Occipital lobe (tissue), 2 donors: ENCODE results near the gene SMOC2. TPM values are rescaled to one million over a fixed set of nuclear protein-coding genes. Genes with fewer than 3 reads are reported as not detected.
A peak's percentile ranks its signal among the peaks of the same experiment; 100 is the strongest.
"Not testable (repeated sequence)": the region's sequence is repeated elsewhere in the genome, so short reads cannot be mapped to it uniquely, and the experiment has no call there.

Experiments used
- DNase-seq: peaks from one replicate; lab custom pipeline; 2025; lab: John Stamatoyannopoulos, UW
- total RNA-seq: library from RNA; depleted of rRNA; stranded (reverse); fragments of >200 nt; gene quantifications from one replicate; pipeline ENCODE4 v1.2.3, GENCODE V29; 2014

The SMOC2 gene
- total RNA-seq, 1 donor from 2014 or later, result 1.2 TPM

DNA sequence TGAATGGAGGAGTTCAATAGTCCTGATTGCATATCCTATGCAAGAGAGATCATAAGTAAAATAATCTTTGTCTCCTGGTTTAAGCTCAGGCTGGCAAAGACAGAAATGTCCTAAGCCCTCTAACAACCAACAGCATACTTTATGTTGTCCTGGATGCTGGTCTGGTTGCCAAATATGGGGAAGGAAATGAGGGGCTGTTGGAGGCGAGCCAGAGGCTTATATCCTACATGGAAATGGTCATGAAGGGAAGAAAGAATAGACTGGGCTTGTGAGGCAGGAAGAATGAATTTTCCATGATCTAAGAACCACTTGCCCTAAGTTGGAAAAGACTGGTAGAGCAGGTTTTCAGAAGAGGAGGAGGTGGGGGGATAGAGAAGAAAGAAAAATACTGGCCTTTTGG, 237.1 kb downstream of the SMOC2 start:
- DNase-seq, result no peak

DNA sequence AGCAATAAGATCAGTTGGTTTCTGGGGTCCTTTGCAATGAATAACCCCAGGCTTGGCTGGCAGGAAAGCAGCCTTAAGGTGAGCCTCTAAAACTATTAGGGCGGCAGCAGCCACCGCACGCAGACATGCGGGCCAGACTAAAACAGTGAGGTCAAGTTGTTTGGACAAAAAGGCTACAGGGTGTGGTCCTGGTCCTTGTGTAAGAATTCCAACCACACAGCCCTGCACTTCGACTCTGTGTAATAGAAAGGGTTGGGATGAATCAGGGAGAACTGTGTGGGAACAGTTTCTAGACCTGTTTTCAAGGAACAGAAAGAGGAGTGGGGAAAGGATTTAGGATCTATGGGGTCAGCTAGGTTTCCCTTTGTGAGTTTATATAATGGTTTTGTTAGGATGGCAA, 237.6 kb downstream of the SMOC2 start:
- no peak for DNase-seq

DNA sequence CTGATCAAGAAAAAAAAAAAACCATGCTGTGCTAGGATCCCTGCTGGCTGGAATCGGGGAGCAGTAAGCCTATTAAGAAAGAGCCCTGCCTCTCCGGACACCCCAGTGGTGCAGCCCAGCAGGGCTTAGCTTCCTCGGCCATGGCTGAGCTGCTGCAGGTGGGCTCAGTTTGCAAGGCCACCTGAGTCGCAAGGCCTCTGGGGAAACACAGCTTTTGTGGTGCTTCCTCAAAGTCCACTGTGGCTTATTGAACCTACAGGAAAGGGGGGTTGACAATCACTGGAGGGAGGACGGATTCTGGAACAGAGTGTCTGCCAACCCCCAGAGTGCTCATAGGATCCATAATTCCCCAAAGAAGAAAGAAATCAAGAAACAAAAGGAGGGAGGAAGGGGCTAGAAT, 240.8 kb downstream of the SMOC2 start:
- no peak for DNase-seq

DNA sequence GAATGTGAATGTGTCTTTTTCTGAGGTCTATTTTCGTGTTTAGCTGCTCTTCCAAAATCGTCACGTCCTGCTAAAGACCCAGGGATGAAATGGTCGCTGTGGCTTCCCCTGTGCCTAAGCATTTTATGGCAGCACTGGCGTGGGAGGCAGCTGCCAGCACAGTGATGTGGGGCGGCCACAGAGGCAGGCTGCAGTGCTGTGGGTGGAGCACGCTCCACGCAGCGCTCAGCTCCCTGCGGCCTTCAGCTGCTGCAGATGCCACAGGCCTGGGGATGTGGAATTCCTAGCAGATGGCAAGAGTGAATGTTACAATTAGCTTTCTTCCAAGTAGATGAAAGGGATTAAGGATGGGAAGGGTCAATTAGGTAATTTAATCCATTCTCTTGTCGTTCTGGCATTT, 242.6 kb downstream of the SMOC2 start:
- DNase-seq, result peak; percentile 22

DNA sequence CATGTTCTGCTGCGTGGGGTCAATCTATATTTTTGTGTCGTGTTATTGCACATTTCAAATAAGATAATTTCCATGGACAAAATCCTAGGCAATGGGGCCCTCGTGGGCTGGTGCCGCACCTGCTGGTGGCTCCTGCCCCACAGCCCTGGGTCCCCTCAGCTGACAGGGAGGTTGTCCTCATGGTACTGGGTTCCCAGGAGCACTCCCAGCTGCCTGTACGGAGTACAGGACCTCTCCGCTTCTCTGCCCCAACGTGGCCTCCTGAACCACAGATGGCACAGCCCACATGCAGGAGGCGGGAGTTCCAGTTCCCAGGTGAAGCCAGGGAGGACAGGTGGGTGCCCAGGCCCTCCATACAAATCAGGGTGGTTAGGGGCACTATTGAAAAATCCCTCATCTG, 243.5 kb downstream of the SMOC2 start:
- no peak for DNase-seq

DNA sequence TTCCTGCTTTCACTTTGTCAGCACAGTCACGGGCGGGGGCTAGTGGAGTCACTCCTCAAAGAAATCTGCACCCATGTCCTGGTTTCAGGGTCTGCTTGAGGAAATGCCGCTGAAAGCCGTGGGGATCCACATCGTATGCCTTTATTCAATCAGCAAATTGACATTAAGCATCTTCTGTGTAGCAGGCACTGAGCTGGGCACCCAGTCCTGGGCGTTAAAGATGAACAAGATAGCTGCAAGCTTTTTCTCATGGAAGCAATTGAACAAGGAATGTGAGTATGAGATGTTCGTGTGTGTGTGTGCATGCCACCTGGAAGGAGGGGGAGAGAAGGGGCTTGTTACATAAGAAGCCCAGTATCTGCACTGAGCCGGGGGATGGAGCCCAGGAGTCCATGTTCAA, 243.9 kb downstream of the SMOC2 start:
- DNase-seq, result no peak

DNA sequence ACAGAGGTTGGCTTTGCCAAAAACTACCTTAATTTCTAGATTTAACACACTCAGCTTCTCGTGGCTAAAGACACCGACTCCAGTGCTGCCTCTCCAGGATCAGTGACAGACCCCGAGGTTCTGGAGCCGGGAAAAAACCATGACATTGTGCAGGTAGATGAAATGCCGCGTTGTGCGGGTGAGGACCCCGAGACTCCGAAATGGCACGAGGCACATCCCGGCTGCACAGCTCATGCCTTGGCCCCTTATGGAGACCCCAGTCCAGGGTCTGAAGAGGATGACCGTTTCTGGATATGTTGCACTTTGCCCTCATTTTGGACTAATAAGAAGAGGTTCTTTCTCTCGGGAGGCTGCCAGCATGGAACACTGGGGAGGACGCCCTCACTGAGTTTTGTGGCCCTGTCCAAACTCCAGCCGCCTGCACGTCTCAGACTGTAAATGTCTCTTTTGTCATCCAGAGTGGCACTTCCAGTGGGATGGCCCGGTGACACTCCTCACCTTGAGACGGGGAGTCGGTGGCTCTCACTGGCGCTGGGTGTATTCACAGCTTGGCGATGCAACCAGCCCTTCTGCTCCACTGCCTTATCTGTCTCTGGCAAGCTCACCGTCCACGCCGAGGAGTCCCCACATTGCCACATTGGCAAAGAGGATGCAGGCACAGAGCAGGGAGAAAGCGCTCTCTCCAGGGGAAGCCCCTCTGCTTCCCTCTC, 245.2 kb downstream of the SMOC2 start:
- DNase-seq, result no peak

DNA sequence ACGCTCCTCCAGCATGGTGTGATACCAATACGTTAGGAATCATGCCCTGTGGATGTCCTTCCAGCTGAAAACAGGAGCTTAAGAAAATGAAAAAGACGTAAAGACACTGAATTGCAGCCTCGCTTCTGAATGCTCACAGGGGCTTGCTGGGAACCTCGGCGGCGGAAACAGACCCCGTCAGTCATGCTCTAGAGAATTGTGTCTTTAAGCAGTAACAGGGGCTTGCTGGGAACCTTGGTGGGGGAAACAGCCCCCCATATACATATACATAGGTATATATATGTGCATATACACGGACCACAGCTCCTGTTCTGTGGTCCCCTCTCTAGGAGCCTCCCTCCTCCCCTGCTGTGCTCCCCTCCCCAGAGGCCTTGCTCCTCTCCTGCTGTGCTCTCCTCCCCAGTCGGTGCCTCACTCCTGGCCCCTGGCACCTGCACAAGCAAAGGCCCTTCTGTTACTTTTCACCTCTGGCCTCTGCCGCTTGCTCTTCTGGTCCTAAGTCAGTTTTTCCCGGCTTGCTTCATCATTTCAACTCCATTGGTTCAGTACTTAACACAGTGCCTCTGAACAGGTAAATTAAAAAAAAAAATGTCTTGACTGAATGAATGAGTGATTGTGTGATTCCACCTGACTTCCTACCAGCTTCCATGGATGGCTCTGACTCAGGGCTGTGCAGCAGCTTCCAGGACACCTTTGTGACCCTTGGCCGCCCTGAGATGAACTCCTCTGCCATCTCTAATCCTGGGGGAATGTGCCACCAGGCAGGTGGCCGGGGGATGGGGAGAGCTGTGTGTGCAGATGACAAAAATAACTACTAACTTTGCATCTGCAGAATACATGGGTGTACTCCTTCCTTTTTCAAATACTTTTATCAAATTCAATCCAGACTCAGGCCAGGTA, 246.1 kb downstream of the SMOC2 start:
- DNase-seq, result no peak

DNA sequence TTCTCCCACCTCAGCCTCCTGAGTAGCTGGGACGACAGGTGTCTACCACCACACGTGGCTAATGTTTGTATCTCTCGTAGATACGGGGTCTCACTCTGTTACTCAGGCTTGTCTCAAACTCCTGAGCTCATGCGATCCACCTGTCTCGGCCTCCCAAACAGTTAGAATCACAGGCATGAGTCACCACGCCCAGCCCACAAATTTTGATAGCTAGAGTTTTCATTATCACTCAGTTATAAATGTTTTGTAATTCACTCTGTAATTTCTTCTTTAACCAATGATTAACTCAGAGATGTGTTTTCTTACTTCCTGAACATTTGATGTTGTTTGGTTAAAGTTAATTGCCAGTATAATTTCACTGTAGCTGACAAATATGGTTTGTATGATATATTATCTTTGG, 249.3 kb downstream of the SMOC2 start:
- no peak for DNase-seq

DNA sequence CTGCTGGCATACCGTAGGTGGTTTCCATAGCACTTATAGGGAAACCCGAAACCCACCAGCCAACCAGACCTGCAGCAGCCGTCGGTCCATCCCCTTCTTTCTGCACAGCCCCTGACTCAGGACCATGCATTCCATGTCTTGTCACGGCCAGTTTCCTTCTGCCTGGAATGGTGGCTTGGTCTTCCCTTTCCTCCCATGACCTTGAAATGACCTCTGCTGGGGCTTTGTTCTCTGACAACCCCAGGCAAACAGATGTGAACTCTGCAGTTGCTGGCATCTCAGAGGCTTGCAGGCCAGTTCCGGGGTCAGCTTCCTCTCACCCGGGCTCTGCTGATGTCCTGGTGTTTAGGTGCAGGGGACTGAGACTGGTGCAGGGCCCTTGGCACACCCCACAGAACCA, 250.8 kb downstream of the SMOC2 start:
- no peak for DNase-seq

DNA sequence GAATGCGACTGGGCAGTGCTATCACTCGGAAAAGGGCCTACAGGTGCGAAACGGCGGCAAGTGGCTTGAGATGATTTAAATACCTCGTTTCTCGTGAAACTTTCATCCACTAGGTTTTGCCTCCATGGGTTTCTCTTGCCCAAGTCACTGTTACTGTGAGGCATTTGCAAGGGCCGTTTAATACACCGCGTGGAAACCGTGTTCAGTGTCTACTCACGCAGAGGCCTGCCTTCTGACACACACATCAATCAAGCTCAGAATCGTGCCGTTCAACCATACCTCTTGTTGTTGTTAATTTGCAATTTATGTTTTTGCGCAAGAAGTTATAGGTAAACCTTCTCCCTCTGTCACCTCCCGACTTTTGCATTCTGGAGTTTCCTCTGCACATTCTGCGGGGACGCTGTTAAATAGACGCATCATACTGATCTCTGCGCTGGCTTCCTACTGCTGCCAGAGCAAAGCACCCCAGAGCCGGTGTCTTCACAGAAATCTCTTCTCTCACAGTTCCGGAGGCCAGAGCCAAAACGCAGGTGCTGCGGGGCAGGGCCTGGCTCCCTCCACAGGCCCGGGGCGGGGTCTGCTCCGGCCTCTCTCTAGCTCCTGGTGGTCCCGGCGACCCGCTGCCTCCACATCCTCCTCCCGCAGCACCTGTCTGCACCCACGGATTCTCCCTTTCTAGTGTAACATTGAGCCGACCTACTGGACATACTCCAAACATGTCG, 251.4 kb downstream of the SMOC2 start:
- DNase-seq, result no peak

DNA sequence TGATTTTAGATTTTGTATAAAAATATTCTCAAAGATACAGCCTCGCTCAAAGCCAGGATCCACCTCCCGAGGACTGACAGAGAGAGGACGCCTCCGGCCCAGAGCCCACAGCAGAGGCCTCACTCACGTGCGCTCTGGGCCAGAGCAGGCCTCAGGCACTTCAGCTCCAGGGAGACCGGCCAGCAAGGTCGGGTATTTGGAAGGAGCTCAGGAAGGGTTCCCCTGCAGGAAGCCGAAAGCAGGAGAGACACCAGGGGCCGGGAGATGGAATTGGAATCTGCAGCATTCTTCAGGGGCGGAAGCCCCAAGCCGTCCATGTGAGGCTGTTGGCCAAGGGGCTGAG, 251.9 kb downstream of the SMOC2 start:
- DNase-seq, result not testable (repeated sequence)

DNA sequence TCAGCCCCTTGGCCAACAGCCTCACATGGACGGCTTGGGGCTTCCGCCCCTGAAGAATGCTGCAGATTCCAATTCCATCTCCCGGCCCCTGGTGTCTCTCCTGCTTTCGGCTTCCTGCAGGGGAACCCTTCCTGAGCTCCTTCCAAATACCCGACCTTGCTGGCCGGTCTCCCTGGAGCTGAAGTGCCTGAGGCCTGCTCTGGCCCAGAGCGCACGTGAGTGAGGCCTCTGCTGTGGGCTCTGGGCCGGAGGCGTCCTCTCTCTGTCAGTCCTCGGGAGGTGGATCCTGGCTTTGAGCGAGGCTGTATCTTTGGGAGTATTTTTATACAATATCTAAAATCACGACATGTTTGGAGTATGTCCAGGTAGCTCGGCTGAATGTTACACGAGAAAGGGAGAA, 253.8 kb downstream of the SMOC2 start:
- not testable (repeated sequence) for DNase-seq

DNA sequence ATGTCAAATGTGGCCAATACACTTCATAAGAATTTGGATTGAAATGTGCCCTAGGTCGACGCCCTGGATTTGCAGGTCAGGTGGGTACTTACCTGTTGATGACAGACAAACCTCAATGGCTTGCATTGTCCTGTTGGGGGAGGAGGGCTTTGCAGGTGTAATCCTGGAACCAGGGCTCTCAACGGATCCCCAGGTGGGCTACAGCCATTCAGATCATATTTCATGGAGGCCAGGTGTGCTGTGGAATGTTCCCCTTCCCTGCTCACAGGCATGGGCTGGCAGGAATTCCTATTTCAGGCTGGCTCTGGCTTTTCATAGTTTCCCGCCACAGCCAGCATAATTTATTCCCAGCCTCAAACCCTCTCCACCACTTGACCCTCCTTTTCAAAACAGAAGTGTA, 254.7 kb downstream of the SMOC2 start:
- DNase-seq, result no peak

DNA sequence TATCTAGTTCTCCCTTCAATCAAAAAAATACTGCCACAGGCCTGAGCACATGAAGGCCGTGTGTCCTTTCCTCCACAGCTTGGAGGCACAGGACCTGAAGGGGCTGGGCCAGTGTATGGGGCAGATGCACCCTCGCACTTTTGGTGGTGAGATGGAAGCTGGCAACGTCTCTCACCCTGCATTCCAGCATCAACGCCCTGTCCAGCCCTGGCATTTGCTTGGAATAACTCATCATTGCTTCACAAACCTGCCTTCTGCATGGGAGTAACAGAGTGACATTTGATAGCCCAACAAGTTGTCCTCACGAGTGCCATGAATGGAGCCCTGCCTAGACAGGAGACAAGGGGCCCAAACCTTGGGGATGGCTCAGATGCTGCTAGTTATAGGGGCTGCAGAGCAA, 257.9 kb downstream of the SMOC2 start:
- no peak for DNase-seq

DNA sequence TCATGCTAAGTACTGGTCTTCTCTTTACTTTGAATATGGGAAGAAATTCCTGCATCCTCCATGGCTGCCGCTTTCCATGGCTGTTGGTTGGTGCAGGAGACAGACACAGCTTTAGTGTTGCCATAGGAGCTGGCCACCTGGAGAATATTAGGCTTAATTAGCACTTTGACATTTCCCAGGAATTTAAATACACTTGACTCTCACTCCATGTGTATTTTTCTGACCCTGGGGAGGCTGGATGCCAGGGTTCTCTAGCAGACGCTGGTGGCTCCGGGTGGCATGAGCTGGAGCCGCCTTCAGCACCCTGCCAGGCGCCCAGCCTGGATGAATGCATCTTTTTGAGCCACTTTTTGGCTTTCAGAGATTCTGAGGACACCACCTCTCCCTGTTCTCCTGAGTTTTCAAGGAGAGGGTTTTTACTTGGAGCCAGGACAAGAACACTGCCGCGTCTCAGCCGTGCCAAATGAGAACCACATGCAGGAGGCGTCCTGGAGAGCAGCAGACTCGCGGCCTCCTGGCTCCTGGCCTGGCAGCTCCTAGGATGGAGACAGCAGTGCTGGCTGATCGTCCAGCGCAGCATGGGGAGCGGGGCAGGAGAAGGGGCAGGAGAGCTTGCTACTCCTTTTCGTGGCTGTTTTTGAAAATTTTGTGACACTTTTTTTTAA, 258.8 kb downstream of the SMOC2 start:
- DNase-seq, result peak; percentile 17

DNA sequence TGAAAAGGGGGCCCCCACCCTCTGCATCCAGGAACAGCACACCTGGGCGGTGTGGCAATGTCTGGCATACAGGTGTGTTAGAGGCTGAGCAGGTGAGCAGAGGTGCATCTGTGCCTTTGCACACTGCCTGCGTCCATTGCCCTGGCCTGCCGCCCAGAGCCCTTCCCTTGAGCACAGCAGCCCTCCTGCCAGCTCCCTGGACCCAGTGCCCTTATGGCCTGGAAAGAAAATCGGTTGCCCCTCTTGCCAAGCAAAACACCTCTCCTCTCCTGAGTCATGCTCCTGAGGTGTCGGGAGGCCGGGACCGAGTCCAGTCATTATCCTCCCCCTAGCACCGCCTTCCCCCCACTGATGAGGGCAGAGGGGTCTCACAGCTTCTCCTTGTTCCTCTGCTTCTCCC, 259.9 kb downstream of the SMOC2 start:
- DNase-seq, result no peak

DNA sequence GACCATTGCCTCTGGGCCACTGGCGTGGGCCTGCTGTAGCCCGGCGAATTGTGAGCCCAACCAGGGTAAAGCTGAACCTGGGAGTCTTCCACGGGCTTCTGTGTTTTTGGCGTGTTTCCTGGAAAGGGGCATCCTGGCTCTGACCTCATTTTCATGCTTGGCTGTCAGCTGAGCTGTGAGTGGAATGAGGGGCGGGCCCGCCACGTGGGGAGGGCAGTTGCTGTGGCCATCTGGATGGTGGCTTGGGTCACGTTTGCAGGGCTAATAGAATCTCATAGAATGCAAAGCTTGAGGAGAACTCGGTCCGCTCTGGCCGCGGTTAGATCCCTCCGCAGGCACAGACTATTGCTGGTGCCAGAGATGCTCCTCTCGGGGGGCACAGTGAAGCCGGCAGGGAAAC, 263.0 kb downstream of the SMOC2 start:
- no peak for DNase-seq

DNA sequence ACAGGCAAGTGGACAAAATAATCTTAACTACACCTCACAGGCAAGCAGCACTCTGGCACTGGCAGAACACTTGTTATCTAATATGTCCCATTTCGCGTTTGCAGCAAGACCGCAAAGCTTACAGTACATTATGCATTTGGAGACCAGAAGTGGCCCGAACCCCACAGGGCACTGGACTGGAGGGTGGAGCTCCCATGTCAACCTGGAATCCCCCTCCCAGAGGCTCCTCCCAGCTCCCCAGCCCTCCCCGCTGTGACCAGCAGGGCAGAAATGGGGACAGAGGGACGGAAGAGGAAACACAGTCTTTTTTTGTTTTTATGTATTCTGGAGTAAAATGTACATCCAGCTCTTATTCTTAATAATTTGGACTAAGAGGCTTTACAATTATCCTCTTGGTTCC, 263.7 kb downstream of the SMOC2 start:
- no peak for DNase-seq

DNA sequence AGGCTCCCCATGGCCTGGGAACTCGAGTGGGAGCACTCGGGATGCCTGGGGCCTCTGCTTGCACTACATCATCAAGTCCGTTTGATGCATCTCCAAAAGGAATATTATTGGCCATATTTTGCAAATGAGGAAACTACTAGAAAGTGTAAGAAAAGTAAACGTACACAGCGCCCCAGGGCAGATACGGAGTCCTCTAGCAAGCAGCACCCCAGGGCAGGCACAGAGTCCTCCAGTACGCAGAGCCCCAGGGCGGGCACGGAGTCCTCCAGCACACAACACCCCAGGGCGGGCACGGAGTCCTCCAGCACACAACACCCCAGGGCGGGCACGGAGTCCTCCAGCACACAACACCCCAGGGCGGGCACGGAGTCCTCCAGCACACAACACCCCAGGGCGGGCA, 264.3 kb downstream of the SMOC2 start:
- not testable (repeated sequence) for DNase-seq

DNA sequence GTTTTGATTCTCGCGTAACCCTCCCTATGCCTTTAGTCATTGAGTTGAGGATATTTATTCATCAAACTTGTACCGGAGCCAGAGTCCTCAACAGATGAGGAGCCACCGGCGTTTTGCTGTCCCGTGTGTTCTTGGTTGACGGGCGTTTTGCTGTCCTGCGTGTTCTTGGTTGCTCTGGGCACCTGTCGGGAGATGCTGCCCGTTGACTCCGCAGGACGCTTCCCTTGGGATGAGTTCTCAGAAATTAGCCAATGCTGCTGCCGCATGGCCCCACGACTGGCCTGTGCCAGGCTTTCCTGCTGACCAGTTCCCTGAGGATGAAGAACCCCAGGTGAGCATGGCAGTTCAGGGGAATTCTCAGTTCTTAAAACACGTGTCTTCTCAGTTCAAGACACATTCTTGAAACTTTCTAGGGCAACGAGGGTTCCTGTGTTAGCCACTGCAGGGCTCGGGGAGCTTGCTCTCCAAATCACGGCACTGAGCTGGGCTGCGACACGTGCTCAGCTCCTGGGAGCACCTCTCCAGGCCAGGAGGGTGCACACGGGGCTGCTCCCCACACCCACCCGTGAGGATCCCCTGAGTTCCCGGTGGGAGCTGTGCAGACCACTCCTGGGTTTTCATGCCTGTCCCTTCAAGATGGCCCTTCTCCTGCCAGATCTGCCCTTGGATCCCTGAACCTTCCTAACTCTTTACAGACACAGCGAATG, 265.6 kb downstream of the SMOC2 start:
- DNase-seq, result no peak
